ENCODE results near the gene ILDR2.
"Not testable (repeated sequence)": the region's sequence is repeated elsewhere in the genome, so short reads cannot be mapped to it uniquely, and the experiment has no call there.

The ILDR2 gene

DNA sequence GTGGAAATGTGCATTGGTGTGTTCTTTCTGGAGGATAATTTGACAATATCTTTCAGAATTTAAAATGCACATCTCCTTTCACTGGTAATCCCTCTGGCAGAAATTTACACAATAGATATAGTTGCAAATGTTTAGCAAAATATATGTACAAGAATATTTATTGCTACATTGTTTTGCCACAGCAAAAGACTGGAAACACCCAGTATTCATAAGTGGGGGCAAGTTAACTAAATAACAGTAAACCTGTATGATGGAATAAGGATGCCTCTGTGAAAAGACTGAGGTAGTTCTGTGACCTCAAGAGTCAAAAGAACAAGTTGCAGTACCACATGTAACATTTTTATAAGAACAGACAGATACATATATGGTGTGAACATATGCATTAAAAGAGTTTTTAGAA, 85.6 kb downstream of the ILDR2 start:
- DNase-seq (ENCODE audit: low read depth, low spot score), result no peak

- DNase-seq (ENCODE audit: low read depth, low spot score), result no peak
Observed at GRCh38 chr1:166888373-166889111, 86.8 kb downstream of the ILDR2 start.

- DNase-seq (ENCODE audit: low read depth, low spot score), result no peak
Observed at GRCh38 chr1:166884971-166885370, 90.4 kb downstream of the ILDR2 start.

GRCh38 chr1:166884040-166884642, 91.2 kb downstream of the ILDR2 start:
- DNase-seq (ENCODE audit: low read depth, low spot score), result peak; percentile 80

- DNase-seq (ENCODE audit: low read depth, low spot score), result no peak
Observed at GRCh38 chr1:166882893-166883292, 92.4 kb downstream of the ILDR2 start.

GRCh38 chr1:166878173-166878917, 97.0 kb downstream of the ILDR2 start:
- DNase-seq (ENCODE audit: low read depth, low spot score), result not testable (repeated sequence)

- no peak for DNase-seq (ENCODE audit: low read depth, low spot score)
Observed at GRCh38 chr1:166876540-166876838, 98.9 kb downstream of the ILDR2 start.

DNA sequence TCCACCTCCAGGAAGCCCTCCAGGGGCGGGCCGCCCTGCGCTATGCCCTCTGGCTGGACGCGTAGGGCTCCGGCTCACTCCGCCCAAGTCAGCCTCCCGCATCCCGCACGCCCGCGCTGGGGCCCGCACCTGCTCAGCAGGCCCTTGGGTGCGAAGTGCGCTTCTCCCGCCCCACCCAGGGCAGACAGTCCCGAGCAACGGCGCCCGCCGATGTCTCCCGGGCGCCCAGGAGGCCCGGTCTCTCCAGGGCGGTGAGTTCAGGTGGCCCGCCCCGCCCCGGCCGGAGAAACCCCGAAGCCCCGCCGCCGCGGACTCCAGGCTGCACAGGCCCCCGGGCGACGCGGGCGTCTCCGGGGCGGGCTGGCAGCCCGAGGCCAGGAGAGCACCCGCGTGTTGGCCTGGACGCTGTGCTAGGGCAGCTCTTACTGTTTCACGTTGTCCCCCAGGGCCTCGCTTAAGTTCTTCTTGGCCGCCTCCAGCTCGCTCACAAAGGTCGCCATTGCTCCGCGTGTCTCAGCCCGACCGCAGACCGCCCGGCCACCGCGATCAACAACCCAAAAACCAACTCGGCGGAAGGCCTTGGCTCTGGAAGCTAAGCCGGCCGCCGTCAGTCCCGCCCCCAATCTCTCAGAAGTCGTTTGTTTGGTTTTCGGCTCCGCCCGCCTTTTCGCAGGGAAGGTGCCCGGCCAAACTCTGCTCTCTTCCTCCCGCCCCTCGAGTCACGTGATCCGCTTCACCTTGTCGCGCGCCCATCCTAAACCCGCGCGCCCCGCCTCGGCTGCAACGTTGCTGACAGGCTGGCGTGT, 99.4 kb downstream of the ILDR2 start, which contains the start of gene TADA1:
Gene TADA1, minus strand, starts transcription at position 531 of the 806 bp plus-strand sequence. Its CDS starts 31 bp downstream, at position 500.
- peak; percentile 99 for DNase-seq (ENCODE audit: low read depth, low spot score)

DNA sequence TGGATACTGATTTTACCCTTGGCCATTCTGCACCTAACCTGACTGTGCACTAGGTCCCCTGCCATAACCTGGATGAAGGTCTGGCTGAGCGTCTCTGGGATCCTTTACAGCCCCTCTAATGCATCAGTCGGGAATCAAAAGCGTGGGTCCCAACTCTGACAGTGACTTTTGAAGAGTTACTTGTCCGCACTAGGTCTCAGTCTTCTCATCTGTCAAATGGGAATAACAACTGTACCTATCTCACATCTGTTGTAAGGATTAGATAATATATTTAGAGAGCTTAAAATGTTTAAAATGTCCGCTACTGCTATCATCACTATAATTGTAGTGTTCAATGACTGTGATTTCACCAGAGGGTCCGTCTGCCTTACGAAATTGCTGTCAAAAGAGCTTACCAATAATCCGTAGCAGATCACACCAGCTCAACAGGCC, 100.0 kb downstream of the ILDR2 start:
- no peak for DNase-seq (ENCODE audit: low read depth, low spot score)

GRCh38 chr1:166874464-166874863, 100.9 kb downstream of the ILDR2 start:
- DNase-seq (ENCODE audit: low read depth, low spot score), result no peak

DNA sequence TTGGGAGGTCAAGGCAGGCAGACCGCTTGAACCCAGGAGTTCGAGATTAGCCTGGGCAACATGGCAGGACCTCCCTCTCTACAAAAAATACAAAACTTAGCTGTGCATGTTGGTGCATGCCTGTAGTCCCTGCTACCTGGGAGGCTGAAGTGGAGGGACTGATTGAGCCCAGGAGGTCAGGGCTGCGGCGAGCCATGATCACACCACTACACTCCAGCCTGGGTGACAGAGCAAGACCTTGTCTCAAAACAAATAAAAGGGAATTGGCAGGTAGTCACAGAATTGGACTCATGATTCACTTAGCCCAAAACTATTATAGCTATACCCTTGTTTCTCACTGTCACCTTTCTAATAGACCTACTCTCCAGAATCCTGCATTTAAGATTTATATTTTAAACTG, 104.8 kb downstream of the ILDR2 start:
- no peak for DNase-seq (ENCODE audit: low read depth, low spot score)

- DNase-seq (ENCODE audit: low read depth, low spot score), result peak; percentile 39
Observed at GRCh38 chr1:166869318-166870099, 105.8 kb downstream of the ILDR2 start.

DNA sequence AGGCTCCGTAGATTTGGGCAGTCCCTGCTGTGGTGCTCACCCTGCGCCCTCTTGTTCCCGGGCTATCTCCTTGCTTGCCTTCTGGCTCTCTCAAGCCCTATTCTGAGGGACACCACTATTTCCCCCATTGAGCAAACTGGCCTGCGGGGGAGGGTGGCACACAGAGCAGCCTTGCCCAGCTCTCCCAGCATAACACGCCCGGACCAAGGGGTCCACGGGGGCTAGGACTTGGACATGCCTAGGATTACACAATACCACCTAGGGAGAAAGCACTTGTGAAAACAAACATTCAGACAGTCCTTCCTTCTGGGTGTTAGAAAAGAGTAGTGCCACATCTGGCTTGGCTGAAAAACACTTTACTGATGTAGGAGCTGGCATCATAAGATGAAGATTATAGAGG, 106.7 kb downstream of the ILDR2 start:
- no peak for DNase-seq (ENCODE audit: low read depth, low spot score)

- DNase-seq (ENCODE audit: low read depth, low spot score), result no peak
Observed at GRCh38 chr1:166865926-166866325, 109.4 kb downstream of the ILDR2 start.

DNA sequence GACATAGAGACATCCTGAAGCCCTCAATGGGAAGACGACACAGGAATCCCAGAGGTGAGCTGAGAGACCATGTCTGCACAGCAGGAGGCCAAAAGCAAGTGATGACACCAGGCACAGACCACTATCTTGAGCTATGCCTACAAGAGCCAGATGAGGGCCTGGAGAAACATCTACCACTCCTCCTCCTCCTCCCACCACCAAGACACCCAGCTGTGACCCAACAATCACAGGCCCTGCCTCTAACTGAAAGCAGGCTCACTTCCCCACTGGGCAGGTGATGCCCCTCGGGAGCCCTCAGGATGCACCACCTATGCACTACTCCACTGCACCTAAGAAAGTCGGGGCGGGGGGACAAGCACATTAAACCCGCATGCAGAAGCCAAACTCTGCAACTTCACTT, 115.7 kb downstream of the ILDR2 start:
- DNase-seq (ENCODE audit: low read depth, low spot score), result no peak

GRCh38 chr1:166858726-166859419, 116.5 kb downstream of the ILDR2 start:
- DNase-seq (ENCODE audit: low read depth, low spot score), result no peak

Data from astrocyte of the hippocampus (primary cell).